22Rv1 (cell line): Measurements from ENCODE around the gene AZIN2.

Source experiments
- ZFX ChIP-seq: fragments of 450-650 bp; IDR thresholded peaks from 2 replicates; pipeline ENCODE4 v1.6.1; 2017; ENCODE audit warnings: antibody characterized with exemption, borderline replicate concordance
- TF ChIP-seq, protein P1 (sequence below): fragments of 450-650 bp; IDR thresholded peaks from 2 replicates; pipeline ENCODE4 v1.5.1; 2017; ENCODE audit warnings: mild to moderate bottlenecking

- TF ChIP-seq, protein P1, sequence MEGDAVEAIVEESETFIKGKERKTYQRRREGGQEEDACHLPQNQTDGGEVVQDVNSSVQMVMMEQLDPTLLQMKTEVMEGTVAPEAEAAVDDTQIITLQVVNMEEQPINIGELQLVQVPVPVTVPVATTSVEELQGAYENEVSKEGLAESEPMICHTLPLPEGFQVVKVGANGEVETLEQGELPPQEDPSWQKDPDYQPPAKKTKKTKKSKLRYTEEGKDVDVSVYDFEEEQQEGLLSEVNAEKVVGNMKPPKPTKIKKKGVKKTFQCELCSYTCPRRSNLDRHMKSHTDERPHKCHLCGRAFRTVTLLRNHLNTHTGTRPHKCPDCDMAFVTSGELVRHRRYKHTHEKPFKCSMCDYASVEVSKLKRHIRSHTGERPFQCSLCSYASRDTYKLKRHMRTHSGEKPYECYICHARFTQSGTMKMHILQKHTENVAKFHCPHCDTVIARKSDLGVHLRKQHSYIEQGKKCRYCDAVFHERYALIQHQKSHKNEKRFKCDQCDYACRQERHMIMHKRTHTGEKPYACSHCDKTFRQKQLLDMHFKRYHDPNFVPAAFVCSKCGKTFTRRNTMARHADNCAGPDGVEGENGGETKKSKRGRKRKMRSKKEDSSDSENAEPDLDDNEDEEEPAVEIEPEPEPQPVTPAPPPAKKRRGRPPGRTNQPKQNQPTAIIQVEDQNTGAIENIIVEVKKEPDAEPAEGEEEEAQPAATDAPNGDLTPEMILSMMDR: no peak
- no peak for TF ChIP-seq ZFX
Observed at GRCh38 chr1:33162141-33162540, 81.2 kb downstream of the AZIN2 start.
